Stimulated activated CD8-positive, alpha-beta memory T cell treated with anti-CD3 and anti-CD28 coated beads, Interleukin-7, amount 100 ng/mL, for 4 hours (primary cell): ENCODE results near the gene SMARCB1.

Experiments used
- DNase-seq, 2 donors: peaks; one replicate each; pipeline ENCODE4 v3.0.0-alpha.2; 2020; ENCODE audit warnings: low read depth in 2 of 2

The SMARCB1 gene

DNA sequence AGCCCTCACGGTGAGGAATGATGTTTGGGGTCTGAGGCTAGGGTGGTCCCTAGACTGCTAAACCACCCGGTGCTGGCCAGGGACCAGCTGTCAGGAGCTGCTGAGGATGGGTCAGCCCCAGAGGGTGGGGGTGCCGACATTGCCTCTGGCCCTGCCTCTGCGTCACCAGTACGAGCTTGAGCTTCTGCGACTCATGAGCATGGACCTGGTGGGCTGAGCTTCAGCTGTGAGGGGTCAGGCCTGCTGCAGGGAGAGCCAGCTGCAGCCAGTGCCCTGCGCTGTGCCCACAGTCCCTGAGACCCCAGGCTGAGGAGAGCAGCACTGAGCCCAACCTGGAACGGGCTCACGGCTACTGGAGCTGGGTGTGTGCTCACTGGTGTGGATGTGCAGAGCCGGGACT is 45.0 kb downstream of the SMARCB1 start:
- DNase-seq = no peak

DNA sequence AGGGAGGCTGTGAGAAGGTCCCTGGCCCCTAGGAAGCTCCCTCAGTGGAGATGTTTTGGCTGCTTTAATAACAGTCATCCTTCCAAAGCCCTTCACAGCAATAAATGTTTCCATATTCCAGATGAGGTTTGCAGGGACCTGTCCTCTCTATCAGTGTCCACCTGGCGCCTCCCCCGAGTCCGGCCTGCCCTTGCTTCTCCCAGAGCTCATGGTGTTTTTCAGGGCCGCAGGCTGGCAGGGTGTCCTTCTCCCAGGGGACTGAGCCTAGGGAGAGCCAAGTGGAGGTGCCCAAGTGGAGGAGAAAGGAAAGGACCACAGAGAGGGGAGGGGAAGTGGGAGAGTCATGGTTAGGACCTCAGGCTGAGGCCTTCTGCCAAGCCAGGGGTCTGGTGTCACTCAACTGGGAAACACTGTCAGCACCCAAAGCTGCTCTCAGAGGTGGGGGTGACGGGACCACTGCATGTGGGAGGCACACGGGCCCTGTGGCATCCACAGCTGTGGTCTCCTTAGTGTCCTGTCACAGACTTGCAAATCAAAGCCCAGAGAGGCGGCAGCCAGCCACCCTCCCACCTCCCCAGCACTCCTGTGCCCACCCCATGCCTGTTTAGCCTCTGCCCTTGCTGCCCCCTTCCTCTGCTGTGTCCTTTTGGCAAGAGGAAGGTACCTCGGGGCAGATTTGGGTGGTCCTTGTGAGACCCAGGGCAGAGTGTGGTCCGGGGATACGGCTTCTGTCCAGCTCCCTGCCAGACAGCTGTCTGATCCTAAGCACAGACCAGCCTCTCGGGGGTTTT is 45.7 kb downstream of the SMARCB1 start:
- DNase-seq = no peak

DNA sequence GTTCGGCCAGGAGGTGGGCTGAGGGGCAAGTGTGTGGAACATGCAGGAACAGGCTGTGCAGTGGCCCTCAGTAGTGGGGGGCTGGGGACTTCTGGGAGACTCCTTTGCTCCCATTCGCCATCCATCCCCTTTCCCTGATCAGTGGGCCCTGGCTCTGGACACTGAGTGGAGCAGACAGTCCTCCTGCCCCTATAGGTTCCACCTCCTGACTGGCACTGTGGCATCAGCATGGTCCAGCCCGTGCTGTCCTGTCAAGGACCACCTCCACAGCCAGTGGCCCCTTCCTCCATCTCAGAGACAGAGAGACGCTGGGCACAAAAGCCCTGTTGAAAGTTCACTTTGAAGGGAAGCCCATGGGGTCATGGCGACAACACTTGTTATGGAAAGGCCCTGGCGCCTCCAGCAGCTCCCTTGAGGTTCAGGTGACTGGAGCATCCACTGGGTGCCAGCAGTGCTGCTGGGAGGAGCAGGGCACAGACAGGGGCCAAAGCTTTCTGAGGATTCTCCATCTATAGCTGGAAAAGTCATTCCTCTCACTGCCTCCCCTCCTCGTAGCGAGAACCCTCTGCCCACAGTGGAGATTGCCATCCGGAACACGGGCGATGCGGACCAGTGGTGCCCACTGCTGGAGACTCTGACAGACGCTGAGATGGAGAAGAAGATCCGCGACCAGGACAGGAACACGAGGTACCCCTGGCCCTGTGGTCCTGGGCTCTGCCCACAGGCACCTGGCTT is 46.4 kb downstream of the SMARCB1 start:
- DNase-seq = no peak

DNA sequence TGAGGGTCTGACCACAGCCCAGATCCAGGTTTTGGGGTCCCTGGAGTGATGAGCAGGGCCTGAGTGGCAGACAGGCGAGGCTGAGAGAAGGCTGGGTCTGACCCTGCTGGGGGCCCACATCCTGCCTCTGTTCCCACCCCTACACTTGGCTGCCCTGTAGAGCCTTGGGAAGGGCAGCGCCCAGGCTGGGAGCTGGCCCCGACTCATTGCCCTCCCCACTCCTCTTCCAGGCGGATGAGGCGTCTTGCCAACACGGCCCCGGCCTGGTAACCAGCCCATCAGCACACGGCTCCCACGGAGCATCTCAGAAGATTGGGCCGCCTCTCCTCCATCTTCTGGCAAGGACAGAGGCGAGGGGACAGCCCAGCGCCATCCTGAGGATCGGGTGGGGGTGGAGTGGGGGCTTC is 47.1 kb downstream of the SMARCB1 start:
- DNase-seq = no peak

DNA sequence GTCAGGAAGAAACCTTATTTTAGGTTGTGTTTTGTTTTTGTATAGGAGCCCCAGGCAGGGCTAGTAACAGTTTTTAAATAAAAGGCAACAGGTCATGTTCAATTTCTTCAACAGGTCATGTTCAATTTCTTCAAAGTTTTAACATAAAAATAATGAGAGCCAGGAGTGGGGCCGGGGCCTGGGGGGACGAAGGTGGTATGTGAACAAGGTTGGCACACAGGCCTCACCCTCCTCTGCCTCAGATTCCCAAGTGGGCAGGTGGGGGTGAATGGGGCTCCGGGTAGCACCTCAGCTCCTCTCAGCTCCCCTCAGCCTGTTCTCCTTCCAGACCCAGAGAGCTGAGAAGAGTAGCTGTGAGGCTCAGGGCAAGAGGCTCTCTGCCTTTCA is 47.6 kb downstream of the SMARCB1 start:
- DNase-seq = no peak

DNA sequence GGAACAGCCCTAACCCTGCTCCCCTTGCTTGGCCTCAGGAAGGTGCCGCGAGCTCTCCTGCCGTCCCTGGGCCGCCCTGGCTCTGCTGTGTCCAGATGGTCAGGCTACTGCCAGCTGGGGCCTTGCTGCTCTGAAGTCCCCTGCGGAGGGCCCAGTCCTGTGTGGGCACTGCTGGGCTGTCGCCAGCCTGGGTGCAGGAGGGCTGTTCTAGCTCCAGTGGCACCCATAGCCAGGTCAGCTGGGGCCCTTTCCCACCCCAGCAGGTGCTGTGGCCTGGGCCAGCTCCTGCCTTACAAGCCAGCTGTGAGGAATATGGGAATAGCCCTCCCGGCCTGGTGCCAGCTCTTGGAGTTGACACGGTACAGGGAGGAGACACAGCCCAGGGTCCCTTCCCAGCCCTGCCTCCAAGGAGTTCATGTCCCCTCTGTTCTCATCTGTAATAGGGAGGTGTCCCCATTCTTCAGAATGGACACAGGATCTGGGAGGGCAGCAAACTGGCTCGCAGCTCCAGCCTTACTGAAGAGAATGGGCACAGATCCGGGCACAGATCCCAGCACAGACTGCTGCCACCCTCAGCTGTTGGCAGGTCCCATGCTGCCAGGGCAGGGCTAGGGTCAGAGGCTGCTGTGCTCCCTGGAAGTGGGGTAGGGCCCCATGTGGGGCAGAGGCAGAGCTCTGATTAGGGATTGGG is 48.2 kb downstream of the SMARCB1 start:
- DNase-seq = no peak

DNA sequence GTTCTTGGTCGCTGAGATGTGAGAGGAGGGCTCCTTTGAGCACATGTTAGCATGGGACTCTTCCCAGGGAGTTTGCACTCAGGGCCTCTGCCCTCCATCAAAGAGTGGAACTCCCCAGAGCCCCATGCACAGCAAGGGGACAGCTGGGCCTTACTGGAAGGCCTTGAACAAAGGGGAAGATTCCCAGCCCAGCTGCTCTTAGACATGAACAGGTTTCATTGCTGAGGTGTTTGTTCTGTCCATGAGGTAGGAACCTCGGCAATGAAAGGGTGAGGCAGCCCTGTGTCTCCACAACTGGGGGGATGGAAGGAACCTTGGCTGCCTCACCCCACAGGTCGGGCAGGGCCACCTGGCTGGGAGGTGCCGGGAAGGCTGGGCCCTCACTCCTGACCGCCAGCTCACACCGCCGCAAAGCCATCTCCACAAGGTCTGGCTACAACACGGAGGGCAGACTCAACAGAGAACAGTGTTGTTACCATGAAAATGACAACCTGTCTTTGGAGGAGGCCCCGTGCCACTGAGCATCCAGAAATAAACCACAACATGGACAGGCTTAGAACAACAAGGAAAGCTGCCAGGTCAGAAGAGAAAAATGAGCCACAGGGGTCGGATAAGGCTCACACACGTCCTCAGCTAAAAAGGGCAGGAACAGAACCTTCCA is 48.8 kb downstream of the SMARCB1 start:
- no peak for DNase-seq

DNA sequence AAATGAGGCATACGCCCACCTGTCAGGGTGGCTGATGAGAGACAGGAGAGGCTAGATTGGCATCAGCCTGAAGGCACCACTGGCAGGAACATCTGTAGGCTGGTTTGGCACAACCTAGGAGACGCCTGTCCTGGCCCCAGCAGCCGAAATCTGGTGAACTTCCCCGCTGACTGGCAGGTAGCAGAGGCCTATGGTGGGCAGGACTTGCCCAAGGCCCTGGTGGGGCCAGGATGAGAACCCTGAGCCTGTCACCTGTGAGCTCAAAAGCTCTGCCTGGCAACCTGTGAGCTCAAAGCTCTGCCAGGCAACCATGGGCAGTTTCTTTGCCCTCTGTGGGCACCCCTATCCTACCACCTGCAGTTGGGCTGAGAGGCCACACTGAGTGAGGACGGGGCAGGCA is 49.5 kb downstream of the SMARCB1 start:
- no peak for DNase-seq

DNA sequence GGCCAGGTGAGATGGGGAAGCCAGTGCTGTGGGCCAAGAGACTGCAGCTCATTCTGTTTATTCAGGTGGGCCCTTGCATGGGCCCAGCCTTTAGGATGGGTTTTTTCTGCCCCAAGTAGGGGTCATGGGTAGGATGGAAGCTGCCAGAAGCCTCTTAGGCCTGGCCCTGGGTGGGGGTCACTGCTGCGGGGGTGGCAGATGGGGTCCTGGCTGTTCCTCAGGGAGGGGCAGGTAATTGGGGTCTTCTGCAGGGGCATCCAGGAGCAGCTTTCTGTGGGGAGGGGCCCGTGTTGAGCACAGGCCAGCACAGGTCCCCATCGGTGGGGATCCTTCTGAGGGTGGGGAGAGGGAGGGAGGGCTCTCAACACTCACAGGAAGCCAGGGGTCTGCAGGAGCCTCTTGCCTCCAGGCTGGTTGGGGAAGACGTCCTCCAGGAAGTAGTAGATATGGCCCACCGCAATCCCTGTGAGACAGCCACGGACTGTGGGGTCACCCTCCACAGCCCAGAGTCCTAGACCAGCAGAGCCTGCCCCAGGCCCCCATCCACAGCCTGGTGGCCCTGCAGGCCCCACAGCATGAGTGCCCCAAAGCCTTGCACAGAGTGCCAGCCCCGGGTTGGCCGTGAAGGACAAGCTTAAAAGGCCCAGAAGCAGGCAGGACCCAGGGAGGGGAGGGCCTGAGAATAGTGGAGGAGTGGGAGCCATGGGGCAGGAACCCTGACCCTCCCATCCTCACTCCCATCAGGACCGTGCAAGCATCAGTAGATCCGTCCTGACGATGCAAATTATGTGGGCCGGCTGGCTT is 50.1 kb downstream of the SMARCB1 start:
- no peak for DNase-seq

DNA sequence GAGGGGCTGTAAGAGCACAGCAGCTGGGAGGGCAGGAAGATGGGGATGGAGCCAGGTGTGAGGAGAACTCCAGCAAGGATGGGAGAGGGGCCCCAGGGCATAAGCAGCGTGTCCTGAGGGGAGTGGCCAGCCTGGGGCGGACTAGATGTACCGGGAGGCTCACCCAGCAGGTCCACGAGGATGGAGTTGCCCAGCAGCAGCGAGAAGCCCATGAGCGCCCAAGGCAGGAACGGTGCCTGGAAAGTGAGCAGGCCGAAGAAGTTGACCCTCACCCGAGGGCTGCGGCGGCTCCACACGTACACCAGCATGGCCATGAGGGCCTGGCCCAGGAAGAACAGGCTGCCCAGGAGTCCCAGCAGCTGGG is 50.7 kb downstream of the SMARCB1 start:
- DNase-seq = no peak

DNA sequence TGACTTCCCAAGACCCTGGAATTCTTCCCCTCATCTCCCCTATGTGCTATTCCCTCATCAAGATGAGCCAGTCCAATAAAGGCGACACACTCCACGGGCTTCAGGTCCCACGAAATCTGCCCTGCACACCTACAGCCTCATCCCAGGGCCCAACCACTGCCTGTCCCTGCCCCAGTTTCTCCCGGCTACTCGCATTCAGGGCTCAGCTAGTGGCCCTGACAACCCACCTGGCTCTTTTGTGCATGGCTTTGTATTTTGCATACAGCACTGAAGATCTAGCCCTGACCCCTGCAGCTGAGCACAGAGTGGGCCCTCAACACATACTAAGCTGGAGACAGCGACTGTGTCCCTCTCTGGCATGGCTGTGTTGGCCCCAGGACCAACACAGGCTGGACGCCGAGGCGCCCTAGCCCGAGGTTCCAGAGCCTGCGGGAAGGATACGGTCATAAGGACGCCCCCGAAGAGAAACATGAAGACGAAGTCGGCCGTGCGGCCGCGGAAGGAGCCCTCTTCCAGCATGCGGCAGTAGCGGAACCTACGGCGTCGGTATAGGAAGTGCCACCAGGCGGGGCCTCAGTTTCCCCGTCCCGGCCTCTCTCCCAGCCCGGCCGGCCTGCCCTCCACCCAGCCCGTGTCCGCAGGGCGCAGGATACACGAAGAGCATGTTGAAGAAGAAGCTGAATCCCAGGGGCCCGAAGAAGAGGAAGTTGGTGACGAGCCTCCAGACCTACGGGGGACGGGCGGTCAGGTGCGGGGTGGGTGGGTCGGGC is 51.3 kb downstream of the SMARCB1 start:
- DNase-seq = no peak

DNA sequence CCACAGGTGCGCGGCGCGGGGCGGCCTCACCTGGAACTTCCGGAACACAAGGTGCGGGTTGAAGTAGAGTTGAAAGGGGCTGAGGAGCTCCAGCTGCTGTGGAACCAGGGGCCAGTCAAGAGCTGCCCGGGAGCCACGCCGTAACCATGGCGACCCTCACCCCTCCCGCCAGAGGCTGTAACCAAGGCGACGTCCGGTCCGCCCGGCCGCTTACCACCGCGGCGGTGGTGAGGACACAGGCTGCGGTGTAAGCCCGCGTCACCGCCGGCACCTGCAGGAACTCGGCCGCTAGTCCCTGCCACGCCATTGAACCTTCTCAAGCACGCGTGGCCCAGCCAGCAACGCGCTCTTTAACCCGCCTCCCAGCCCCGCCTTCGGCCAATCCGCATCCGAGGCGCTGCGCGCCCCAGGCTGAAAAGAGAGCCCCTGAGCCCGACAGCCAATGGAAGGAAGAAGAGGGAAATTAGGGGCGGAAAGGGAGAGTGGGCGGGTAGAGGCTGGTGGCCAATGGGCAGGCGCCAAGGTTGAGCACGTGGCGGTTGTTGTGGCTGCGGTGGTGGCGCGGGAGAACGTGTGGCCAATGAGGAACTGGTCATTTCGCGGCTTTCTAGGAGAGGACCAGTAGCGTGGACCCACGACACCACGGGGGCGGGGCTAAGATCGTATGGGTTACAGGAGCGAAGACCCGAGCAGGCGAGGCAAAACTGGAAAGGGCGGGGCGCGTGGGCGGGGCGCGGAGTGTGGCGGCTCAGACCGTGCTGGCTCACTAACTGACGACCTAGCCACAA is 52.1 kb downstream of the SMARCB1 start, which contains the start of gene DERL3:
DERL3 (minus strand) TSS at position 326 of the 788 bp plus-strand sequence; CDS start at position 307, 19 bp downstream.
- DNase-seq = peak; percentile 92 to 93

DNA sequence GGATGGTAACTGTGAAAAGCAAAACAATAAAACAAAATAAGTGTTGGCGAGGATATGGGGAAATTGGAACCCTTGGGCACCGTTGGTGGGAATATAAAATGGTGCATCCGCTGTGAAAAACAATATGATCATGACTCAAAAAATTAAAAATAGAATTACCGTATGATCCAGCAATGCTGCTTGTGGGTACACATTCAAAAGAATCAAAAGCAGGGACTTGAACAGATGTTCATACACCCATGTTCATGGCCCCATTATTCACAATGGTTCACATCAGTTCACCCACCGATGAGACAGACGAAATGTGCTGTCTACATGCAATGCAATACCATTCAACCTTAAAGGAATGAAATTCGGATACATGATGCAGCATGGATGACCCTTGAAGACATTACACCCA is 53.3 kb downstream of the SMARCB1 start:
- DNase-seq = no peak

DNA sequence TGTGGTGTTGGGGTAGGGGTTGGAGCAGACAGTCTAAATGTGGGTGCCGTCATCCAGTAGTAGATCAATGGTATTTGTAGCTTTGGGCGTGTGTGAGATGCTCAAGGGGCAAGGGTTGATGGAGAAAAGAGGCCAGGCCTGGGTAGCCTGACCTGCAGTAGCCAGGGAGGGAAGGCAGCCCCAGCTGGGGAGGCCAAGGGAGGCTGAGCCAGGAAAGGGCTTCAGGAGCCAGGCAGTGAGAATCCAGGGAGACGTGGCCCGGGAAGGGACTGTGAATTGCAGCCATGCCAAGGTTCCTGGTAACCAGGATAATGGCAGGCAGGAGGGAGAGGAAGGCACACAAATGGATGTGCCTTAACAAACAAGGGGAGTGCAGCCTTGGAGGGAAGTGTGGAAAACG is 54.5 kb downstream of the SMARCB1 start:
- DNase-seq = no peak

DNA sequence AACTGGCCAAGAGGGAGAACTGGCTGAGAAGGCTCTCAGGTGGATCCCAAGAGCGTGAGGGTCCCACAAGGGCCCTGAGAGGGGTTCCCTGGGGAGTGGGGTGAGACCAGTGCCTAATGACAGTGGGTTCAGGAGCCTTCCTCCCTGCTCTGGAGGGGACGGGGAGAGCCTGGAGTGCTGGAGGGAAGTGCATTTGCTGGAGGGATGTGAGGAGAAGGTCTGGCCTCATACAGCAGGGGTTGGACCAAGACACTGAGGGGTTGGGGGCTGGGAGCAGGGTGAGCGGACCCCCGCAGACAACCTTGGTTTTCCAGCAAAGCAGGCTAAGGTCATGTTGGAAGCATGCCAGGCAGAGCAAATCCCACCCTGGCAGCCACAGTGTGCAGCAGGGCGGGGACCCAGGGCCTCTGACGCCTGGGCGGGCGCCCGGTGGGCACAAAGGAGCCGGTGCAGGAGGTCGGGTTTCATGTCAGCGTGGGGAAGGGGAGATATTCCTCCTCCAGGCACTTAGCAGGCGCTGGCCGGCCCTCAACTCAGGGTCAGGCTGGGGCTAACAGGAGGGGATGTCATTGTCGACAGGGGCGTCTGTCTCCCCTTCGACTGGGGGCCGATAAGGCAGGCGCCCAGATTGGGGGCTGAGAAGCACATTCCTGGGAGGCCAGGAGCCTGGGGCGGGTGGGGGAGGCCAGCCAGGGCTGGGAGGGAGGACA is 55.1 kb downstream of the SMARCB1 start:
- DNase-seq = no peak

DNA sequence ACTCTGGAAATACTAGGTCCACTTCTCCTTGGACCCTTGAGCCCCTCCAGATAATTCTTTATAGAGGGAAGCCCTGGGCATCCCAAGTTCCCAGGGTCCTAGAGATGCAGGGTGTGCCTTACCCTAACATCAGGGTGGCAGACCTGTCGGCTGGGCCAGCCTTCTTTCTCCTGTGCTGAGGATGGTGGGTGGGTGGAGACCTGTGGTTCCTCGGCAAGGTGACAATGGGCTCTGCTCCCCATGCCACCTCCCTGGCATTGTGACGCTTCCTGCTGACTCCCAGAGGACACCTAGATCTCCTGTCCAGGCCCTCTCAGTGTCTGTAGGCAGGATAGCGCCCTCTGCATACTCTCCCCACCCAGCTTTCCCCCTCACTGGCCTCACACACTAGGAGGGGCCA is 55.8 kb downstream of the SMARCB1 start:
- no peak for DNase-seq

DNA sequence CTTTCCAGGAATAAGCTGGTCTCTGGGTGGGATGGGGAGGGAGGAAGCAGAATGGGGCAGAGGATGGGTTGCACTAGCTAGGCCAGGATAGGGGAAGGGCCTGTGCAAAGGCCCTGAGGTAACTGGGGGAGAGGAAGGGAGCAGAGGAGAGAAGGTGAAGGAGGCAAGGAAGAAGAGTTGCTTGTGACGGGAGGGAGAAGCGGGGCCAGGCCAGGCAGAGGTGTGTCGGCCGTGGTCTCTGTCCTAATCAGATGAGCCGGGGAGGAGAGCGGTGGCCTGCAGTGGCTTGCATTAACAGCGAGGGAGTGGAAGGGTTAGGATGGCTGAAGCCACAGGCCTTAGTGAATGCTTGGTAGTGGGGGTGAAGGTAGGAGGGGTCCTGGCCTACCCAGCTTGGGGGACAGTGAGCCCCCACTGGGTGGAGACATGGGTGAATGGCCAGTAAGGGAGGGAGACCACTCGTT is 58.0 kb downstream of the SMARCB1 start:
- no peak for DNase-seq

DNA sequence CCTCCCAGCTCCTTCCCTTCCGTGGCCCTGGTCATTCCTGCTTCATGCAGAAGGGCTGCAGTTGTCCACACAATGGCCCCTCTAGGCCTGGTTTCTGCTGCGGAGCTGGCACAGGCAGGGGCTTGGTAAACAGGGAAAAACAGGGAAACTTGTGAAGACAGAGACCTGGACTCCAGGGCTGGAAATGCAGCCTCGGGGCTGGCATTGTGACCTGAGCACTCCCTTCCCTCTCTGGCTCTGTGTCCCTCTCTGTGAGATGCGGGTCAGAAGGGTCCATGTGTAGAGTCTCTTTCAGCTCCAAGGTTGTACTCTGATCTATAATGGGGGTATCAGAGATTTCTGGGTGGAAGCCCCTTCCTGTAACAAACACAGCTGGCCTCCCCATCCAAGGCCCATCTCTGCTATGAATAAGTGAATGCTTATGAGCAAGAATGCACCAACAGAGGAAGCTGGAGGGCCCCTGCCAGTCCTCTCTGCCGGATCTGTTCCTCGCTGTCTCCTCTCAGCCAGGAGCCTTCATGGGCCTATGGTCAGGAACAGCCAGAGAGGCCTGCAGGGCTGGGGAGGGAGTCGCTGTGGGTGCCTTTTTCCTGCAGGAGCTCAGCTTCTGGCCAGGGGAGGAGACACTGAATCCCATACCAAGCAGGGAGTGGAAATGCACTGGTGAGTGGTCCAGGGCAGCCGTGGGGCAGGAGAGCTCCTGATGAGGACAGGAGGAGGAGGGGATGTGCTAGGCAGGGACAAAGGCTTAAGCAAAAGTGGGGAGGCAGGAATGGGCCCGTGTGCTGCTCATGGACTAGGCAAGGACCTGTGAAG is 58.7 kb downstream of the SMARCB1 start:
- no peak for DNase-seq
